Osteoblast (primary cell): ENCODE measurements around the gene SYT3. TPM values are rescaled to one million over a fixed set of nuclear protein-coding genes. Genes with fewer than 3 reads are reported as not detected.
"Not testable (repeated sequence)": the region's sequence is repeated elsewhere in the genome, so short reads cannot be mapped to it uniquely, and the experiment has no call there.

Source experiments
- DNase-seq: peaks from one replicate; pipeline ENCODE4 v3.0.0; 2011; ENCODE audit warnings: low spot score, mixed read lengths; ENCODE audit not compliant: insufficient read length; ENCODE audit errors: missing footprints
- H2AFZ ChIP-seq: 2 replicates; pipeline ENCODE4 v1.6.0; 2011; ENCODE audit warnings: mild to moderate bottlenecking, low read length
- H3K27ac ChIP-seq: 2 replicates; pipeline ENCODE4 v1.5.1; 2011; ENCODE audit warnings: mild to moderate bottlenecking, low read depth, low read length, moderate library complexity
- H3K27me3 ChIP-seq: 2 replicates; pipeline ENCODE4 v1.6.0; 2012; ENCODE audit warnings: mild to moderate bottlenecking, control low read depth, inconsistent platforms, low read length, moderate library complexity; ENCODE audit not compliant: insufficient read depth
- H3K36me3 ChIP-seq: 2 replicates; pipeline ENCODE4 v1.5.1; 2011; ENCODE audit warnings: mild to moderate bottlenecking, low read length, control low read depth, moderate library complexity; ENCODE audit not compliant: insufficient read depth
- H3K4me1 ChIP-seq: 2 replicates; pipeline ENCODE4 v1.5.1; 2011; ENCODE audit warnings: mild to moderate bottlenecking, low read length, control low read depth, moderate library complexity; ENCODE audit not compliant: insufficient read depth
- H3K4me2 ChIP-seq: 2 replicates; pipeline ENCODE4 v1.6.0; 2011; ENCODE audit warnings: mild to moderate bottlenecking, low read length; ENCODE audit not compliant: insufficient read depth
- H3K4me3 ChIP-seq: fragments of 200-600 bp; sonication (generic); 3 replicates; pipeline ENCODE4 v1.5.1; 2012; ENCODE audit warnings: mild to moderate bottlenecking, low read length, inconsistent platforms; ENCODE audit not compliant: insufficient read depth
- H3K79me2 ChIP-seq: 2 replicates; pipeline ENCODE4 v1.6.0; 2012; ENCODE audit warnings: mild to moderate bottlenecking, low read length, control low read depth, inconsistent platforms; ENCODE audit not compliant: insufficient read depth
- H3K9me3 ChIP-seq: 2 replicates; pipeline ENCODE4 v1.5.1; 2011; ENCODE audit warnings: low read depth, low read length, control low read depth
- H4K20me1 ChIP-seq: 2 replicates; pipeline ENCODE4 v1.6.0; 2012; ENCODE audit warnings: mild to moderate bottlenecking, low read length, control low read depth; ENCODE audit not compliant: insufficient read depth
- total RNA-seq: library from RNA; depleted of rRNA; stranded (reverse); fragments of >200 nt; gene quantifications from 2 replicates; pipeline ENCODE4 v1.2.3, GENCODE V29; 2012
- TF ChIP-seq, protein P1 (sequence below): IDR thresholded peaks from 2 replicates; pipeline ENCODE4 v1.5.1; 2011; ENCODE audit warnings: mild to moderate bottlenecking, low read depth, low read length, moderate library complexity; ENCODE audit errors: extremely low read depth

Gene SYT3
- total RNA-seq, 1 donor = 0.36 TPM

DNA sequence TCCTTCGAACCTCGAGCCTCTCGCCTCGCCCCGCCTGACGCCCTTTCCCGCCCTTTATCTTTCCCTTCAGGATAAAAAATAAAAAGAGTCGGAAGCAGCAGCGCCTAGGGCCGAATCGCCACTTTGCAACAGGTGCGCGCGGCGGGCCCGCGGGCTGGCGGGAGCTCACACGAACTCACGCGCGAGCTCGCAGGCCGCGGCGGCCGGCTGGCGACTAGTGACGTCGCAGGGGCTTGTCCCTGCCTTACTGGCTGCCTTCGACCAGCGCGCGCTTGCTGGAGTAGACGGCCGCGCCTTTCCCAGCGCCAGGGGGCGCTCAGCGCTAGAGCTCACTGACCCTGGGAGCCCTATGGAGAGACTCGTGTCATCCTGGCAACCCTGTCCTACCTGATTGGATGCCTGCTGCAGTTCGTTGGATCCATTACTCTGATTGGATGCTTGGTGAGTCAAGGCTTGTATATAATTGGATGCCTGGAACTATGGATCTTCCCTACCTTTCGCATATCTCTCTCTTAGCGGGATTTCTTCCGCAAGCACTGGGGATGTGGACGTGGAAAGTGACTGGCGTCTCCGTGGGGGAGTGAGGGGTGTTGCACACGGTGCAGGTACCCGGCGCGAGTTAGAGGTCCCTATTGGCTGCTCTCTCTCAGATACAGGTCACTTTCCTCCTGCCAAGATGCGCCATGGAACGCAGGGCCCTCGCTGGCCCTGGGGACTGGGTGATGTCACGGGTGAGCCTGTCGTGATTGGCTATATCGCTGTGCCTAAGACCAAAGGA is 33.4 kb downstream of the SYT3 start:
- DNase-seq, H3K4me1 ChIP-seq, H3K4me3 ChIP-seq, H3K27ac ChIP-seq, H4K20me1 ChIP-seq, H3K27me3 ChIP-seq, H3K36me3 ChIP-seq, H3K9me3 ChIP-seq, H3K79me2 ChIP-seq, H2AFZ ChIP-seq, H3K4me2 ChIP-seq: not testable (repeated sequence)
- TF ChIP-seq, protein P1, sequence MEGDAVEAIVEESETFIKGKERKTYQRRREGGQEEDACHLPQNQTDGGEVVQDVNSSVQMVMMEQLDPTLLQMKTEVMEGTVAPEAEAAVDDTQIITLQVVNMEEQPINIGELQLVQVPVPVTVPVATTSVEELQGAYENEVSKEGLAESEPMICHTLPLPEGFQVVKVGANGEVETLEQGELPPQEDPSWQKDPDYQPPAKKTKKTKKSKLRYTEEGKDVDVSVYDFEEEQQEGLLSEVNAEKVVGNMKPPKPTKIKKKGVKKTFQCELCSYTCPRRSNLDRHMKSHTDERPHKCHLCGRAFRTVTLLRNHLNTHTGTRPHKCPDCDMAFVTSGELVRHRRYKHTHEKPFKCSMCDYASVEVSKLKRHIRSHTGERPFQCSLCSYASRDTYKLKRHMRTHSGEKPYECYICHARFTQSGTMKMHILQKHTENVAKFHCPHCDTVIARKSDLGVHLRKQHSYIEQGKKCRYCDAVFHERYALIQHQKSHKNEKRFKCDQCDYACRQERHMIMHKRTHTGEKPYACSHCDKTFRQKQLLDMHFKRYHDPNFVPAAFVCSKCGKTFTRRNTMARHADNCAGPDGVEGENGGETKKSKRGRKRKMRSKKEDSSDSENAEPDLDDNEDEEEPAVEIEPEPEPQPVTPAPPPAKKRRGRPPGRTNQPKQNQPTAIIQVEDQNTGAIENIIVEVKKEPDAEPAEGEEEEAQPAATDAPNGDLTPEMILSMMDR = peak; percentile 29

DNA sequence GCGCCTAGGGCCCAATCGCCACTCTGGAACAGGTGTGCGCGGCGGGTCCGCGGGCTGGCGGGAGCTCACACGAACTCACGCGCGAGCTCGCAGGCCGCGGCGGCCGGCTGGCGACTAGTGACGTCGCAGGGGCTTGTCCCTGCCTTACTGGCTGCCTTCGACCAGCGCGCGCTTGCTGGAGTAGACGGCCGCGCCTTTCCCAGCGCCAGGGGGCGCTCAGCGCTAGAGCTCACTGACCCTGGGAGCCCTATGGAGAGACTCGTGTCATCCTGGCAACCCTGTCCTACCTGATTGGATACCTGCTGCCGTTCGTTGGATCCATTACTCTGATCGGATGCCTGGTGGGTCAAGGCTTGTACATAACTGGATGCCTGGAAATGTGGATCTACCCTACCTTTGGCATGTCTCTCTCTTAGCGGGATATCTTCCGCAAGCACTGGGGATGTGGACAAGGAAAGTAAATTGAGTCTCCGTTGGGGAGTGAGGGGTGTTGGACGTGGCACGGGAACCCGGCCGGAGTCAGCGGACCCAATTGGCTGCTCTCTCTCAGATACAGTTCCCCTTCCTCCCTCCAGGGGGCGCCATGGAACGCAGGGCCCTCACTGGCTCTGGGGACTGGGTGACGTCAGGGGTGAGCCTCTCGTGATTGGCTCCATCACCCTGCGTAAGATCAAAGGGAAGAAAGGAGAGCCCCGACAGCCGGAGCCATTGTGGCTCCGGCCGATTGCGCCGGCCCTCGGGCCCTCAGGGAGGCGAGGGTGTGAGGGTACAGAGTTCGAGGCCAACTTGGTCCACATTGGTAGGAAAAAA is 35.2 kb downstream of the SYT3 start:
- H2AFZ ChIP-seq, H4K20me1 ChIP-seq: not testable (repeated sequence)

DNA sequence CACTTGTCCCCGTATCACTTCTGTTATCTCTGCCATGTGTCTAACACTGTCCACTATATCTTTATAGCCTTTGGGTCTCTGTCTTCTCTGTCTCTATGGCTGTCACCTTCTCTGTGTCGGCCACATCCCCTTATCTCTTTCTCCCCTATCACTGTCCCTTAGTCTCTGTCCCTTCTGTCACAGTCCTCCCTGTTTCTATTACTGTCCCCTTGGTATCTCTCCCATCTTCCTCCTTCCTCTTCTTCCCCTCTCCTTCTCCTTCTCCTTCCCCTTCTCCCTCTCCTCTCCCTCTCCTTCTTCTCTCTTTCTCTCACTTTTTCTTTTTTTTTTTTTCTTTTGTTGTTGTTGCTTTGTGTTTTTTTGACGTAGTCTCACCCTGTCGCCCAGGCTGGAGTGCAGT is 36.7 kb downstream of the SYT3 start:
- peaks cover 11% of the 10 kb centered on the region for H3K27me3 ChIP-seq
- no peaks in the 10 kb centered on the region for H3K9me3 ChIP-seq
- H3K4me1 ChIP-seq = no peaks in the 10 kb centered on the region
- H3K79me2 ChIP-seq = no peaks in the 10 kb centered on the region
- H2AFZ ChIP-seq = no peak overlapping the region
- H3K4me2 ChIP-seq = no peak overlapping the region
- no peak overlapping the region for H3K27ac ChIP-seq
- H3K4me3 ChIP-seq = no peak overlapping the region
- H4K20me1 ChIP-seq = no peaks in the 10 kb centered on the region
- DNase-seq = no peak
- TF ChIP-seq, protein P1 = no peak
- H3K36me3 ChIP-seq = no peaks in the 10 kb centered on the region

More for the DNA sequence above, 35.2 kb downstream of the SYT3 start:
- H3K79me2 ChIP-seq, H3K4me1 ChIP-seq, H3K4me2 ChIP-seq, H3K27ac ChIP-seq, H3K9me3 ChIP-seq, DNase-seq, H3K36me3 ChIP-seq, H3K4me3 ChIP-seq: not testable (repeated sequence)
- peaks cover 11% of the 10 kb centered on the region for H3K27me3 ChIP-seq

DNA sequence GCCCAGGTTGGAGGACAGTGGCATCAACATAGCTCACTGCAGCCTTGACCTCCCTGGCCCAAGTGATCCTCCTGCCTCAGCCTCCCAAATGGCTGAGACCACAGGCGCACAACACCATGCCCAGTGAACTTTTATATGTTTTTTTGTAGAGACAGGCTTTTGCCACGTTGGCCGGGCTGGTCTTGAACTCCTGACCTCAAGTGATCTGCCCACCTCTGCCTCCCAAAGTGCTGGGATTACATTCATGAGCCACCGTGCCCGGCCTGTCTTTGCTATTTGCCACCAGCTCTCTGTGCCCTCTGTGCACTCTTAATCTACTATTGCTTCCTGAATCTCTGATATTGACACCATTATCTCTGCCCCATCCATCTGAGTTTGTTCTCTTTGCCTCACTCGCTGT is 37.2 kb downstream of the SYT3 start:
- Histone ChIP-seq H4K20me1 (no peaks in the 10 kb centered on the region), H3K36me3 (no peaks in the 10 kb centered on the region), H3K4me2 (no peak overlapping the region), H2AFZ (no peak overlapping the region), H3K4me1 (no peaks in the 10 kb centered on the region), H3K27ac (no peak overlapping the region), H3K4me3 (no peak overlapping the region), H3K79me2 (no peaks in the 10 kb centered on the region), H3K9me3 (no peaks in the 10 kb centered on the region), H3K27me3 (peaks cover 11% of the 10 kb centered on the region)
- no peak for DNase-seq
- TF ChIP-seq, protein P1 = no peak
